DND-41 (cell line): ENCODE results near the gene SEMA3D.

Experiments
- ATAC-seq: fragments of 200-7000 bp; cut with Tn5 transposase; 3 replicates; pipeline ENCODE4 v1.9.1; 2021; ENCODE audit warnings: low read depth; ENCODE audit not compliant: insufficient read depth
- DNase-seq: peaks from one replicate; pipeline ENCODE4 v3.0.0-alpha.2; 2020
- H2AFZ ChIP-seq: 2 replicates; pipeline ENCODE4 v1.6.0; 2012; ENCODE audit warnings: low read depth, low read length
- H3K27ac ChIP-seq: 2 replicates; pipeline ENCODE4 v1.5.1; 2012; ENCODE audit warnings: low read length, inconsistent platforms
- H3K27me3 ChIP-seq: fragments of 200-600 bp; sonication (generic); 2 replicates; pipeline ENCODE4 v1.6.0; 2012; ENCODE audit warnings: low read length, mild to moderate bottlenecking, inconsistent platforms; ENCODE audit not compliant: insufficient read depth, poor library complexity
- H3K36me3 ChIP-seq: 2 replicates; pipeline ENCODE4 v1.5.1; 2012; ENCODE audit warnings: low read length, inconsistent platforms; ENCODE audit not compliant: insufficient read depth
- H3K4me1 ChIP-seq: 2 replicates; pipeline ENCODE4 v1.5.1; 2012; ENCODE audit warnings: mild to moderate bottlenecking, low read length; ENCODE audit not compliant: insufficient read depth
- H3K4me2 ChIP-seq: 2 replicates; pipeline ENCODE4 v1.6.0; 2012; ENCODE audit warnings: mild to moderate bottlenecking, moderate library complexity, low read length, inconsistent platforms; ENCODE audit not compliant: insufficient read depth
- H3K4me3 ChIP-seq, 2 experiments: fragments of 200-600 bp in 1 of 2; shearing (Covaris generic) in 1 of 2; 2 replicates each; pipeline ENCODE4 v1.5.1; 2012 to 2016; ENCODE audit warnings: inconsistent platforms in 2 of 2, low read length in 2 of 2, mild to moderate bottlenecking in 2 of 2, low read depth in 1 of 2, moderate library complexity in 1 of 2
- H3K79me2 ChIP-seq: 2 replicates; pipeline ENCODE4 v1.6.0; 2012; ENCODE audit warnings: low read length, inconsistent platforms; ENCODE audit not compliant: insufficient read depth
- H3K9ac ChIP-seq: 2 replicates; pipeline ENCODE4 v1.6.0; 2012; ENCODE audit warnings: low read depth, mild to moderate bottlenecking, inconsistent platforms, low read length, moderate library complexity
- H3K9me3 ChIP-seq: 2 replicates; pipeline ENCODE4 v1.5.1; 2012; ENCODE audit warnings: low read length, moderate library complexity, mild to moderate bottlenecking, inconsistent platforms; ENCODE audit not compliant: insufficient read depth, severe bottlenecking
- H4K20me1 ChIP-seq: 2 replicates; pipeline ENCODE4 v1.6.0; 2012; ENCODE audit warnings: low read length; ENCODE audit not compliant: insufficient read depth
- CTCF ChIP-seq: IDR thresholded peaks from 2 replicates; pipeline ENCODE4 v1.5.1; 2012; ENCODE audit warnings: borderline replicate concordance, low read length, moderate library complexity, mild to moderate bottlenecking; ENCODE audit not compliant: poor library complexity, severe bottlenecking; ENCODE audit errors: extremely low read depth
- EZH2 ChIP-seq: IDR thresholded peaks from 3 replicates; pipeline ENCODE4 v1.6.1; 2012; ENCODE audit warnings: borderline replicate concordance, low read depth, mild to moderate bottlenecking, moderate library complexity, low read length, inconsistent platforms; ENCODE audit not compliant: severe bottlenecking

SEMA3D gene

GRCh38 chr7:84949501-84949900 is 237.4 kb downstream of the SEMA3D start:
- Histone ChIP-seq H3K4me3 (no peak overlapping the region), H3K36me3 (no peaks in the 10 kb centered on the region), H2AFZ (no peak overlapping the region), H3K9me3 (no peaks in the 10 kb centered on the region), H3K9ac (no peak overlapping the region), H3K27ac (no peak overlapping the region), H4K20me1 (no peaks in the 10 kb centered on the region), H3K79me2 (no peaks in the 10 kb centered on the region), H3K4me2 (no peak overlapping the region), H3K4me1 (no peaks in the 10 kb centered on the region), H3K27me3 (no peaks in the 10 kb centered on the region)
- no peak for TF ChIP-seq EZH2
- no peak for TF ChIP-seq CTCF
- no peak for ATAC-seq
- DNase-seq, result no peak

- H3K4me1 ChIP-seq, result no peaks in the 10 kb centered on the region
- H3K27ac ChIP-seq, result no peak overlapping the region
- H3K4me3 ChIP-seq, result no peak overlapping the region
- no peak overlapping the region for H2AFZ ChIP-seq
- no peaks in the 10 kb centered on the region for H3K79me2 ChIP-seq
- no peak overlapping the region for H3K9ac ChIP-seq
- ATAC-seq, result no peak
- H3K27me3 ChIP-seq, result no peaks in the 10 kb centered on the region
- H4K20me1 ChIP-seq, result no peaks in the 10 kb centered on the region
- H3K4me2 ChIP-seq, result no peak overlapping the region
- no peak for DNase-seq
- no peaks in the 10 kb centered on the region for H3K9me3 ChIP-seq
- TF ChIP-seq CTCF (no peak), EZH2 (no peak)
- H3K36me3 ChIP-seq, result no peaks in the 10 kb centered on the region
Observed at GRCh38 chr7:84949067-84949466, 237.8 kb downstream of the SEMA3D start.

GRCh38 chr7:84948634-84949033 is 238.2 kb downstream of the SEMA3D start:
- no peak for ATAC-seq
- H2AFZ ChIP-seq, result no peak overlapping the region
- DNase-seq, result no peak

More at GRCh38 chr7:84948634-84949033, 238.2 kb downstream of the SEMA3D start:
- no peaks in the 10 kb centered on the region for H3K4me1 ChIP-seq
- H3K27me3 ChIP-seq, result no peaks in the 10 kb centered on the region
- H3K36me3 ChIP-seq, result no peaks in the 10 kb centered on the region
- no peak overlapping the region for H3K4me3 ChIP-seq
- H3K27ac ChIP-seq, result no peak overlapping the region
- H3K4me2 ChIP-seq, result no peak overlapping the region
- no peak for TF ChIP-seq CTCF
- no peak overlapping the region for H3K9ac ChIP-seq
- no peaks in the 10 kb centered on the region for H3K9me3 ChIP-seq
- no peaks in the 10 kb centered on the region for H4K20me1 ChIP-seq
- H3K79me2 ChIP-seq, result no peaks in the 10 kb centered on the region
